H7 (cell line): ENCODE data around the gene IQGAP1. TPM values are rescaled to one million over a fixed set of nuclear protein-coding genes. Genes with fewer than 3 reads are reported as not detected.

Experiments used
- total RNA-seq: library from RNA; depleted of rRNA; stranded (reverse); fragments of >200 nt; shearing (Covaris generic); gene quantifications from 2 replicates; pipeline ENCODE4 v1.2.3, GENCODE V29; 2014; rRNA removed

IQGAP1 gene
- total RNA-seq, 1 experiment from 2014 or later = 74.7 TPM

Other genes with a start within 250 kb of the IQGAP1 start
- gene SEMA4B, start 186.9 kb upstream of the IQGAP1 start, total RNA-seq = 53.0 and 61.0 TPM in 2 replicates
- gene CIB1, start 154.3 kb upstream of the IQGAP1 start, total RNA-seq = 16.3 and 21.2 TPM in 2 replicates
- gene GDPGP1, start 154.0 kb upstream of the IQGAP1 start, total RNA-seq = 5.2 and 5.8 TPM in 2 replicates
- 0.07 and 0.14 TPM in 2 replicates for gene TTLL13, start 138.7 kb upstream of the IQGAP1 start, total RNA-seq
- gene NGRN, start 122.6 kb upstream of the IQGAP1 start, total RNA-seq = 66.6 and 72.9 TPM in 2 replicates
- 0.55 and 0.73 TPM in 2 replicates for gene ZNF774, start 36.0 kb upstream of the IQGAP1 start, total RNA-seq
- 3.3 and 6.0 TPM in 2 replicates for gene CRTC3, start 141.7 kb downstream of the IQGAP1 start, total RNA-seq